PC-3 (cell line): Measurements from ENCODE around the gene TBX15. TPM values are rescaled to one million over a fixed set of nuclear protein-coding genes. Genes with fewer than 3 reads are reported as not detected.

Experiments
- ATAC-seq: fragments of 200-7000 bp; cut with Tn5 transposase; 2 replicates; pipeline ENCODE4 v1.9.1; 2020; ENCODE audit warnings: mild to moderate bottlenecking, moderate library complexity
- Bru-seq: library from RNA; stranded (reverse); fragments of 400-500 nt; gene quantifications from one replicate; lab custom pipeline; 2021; lab: Mats Ljungman, UMichigan
- BruChase-seq, 2 experiments: library from RNA; stranded (reverse); fragments of 400-500 nt; gene quantifications; one replicate each; lab custom pipeline; 2021; lab: Mats Ljungman, UMichigan
- BruUV-seq: library from RNA; stranded (reverse); fragments of 400-500 nt; replicated peaks from 2 replicates; lab custom pipeline; 2021; lab: Mats Ljungman, UMichigan
- CTCF ChIA-PET: fragments of 300-600 bp; sonication (Branson Sonifier 250); formaldehyde crosslinking; loops from one replicate; lab custom pipeline; 2022; ENCODE audit warnings: antibody characterized with exemption; lab: Charles Lee
- POLR2A ChIA-PET: fragments of 300-600 bp; sonication (Branson Sonifier 250); formaldehyde crosslinking; loops from one replicate; lab custom pipeline; 2022; ENCODE audit warnings: antibody characterized with exemption; ENCODE audit not compliant: unreplicated experiment; lab: Charles Lee
- DNase-seq: peaks from one replicate; pipeline ENCODE4 v3.0.0-alpha.2; 2015
- H2AFZ ChIP-seq: fragments of 300-600 bp; sonication (generic); 2 replicates; pipeline ENCODE4 v1.6.0; 2016; ENCODE audit warnings: antibody characterized with exemption, low read length
- H3F3A ChIP-seq: fragments of 300-600 bp; sonication (generic); one replicate; pipeline ENCODE4 v1.6.0; 2017; ENCODE audit warnings: antibody characterized with exemption, low read length, control low read depth, mild to moderate bottlenecking; ENCODE audit not compliant: unreplicated experiment
- H3K27ac ChIP-seq: fragments of 300-600 bp; sonication (generic); 2 replicates; pipeline ENCODE4 v1.5.1; 2016; ENCODE audit warnings: mild to moderate bottlenecking, low read length
- H3K27me3 ChIP-seq: fragments of 300-600 bp; sonication (generic); 2 replicates; pipeline ENCODE4 v1.6.1; 2016; ENCODE audit warnings: low read length, mixed read lengths
- H3K36me3 ChIP-seq: fragments of 300-600 bp; sonication (generic); 2 replicates; pipeline ENCODE4 v1.6.1; 2016; ENCODE audit warnings: low read depth, mixed run types, low read length, mixed read lengths
- H3K4me1 ChIP-seq: fragments of 300-600 bp; sonication (generic); 2 replicates; pipeline ENCODE4 v1.5.1; 2016; ENCODE audit warnings: low read length; ENCODE audit not compliant: insufficient read depth
- H3K4me2 ChIP-seq: fragments of 300-600 bp; sonication (generic); 2 replicates; pipeline ENCODE4 v1.6.0; 2016; ENCODE audit warnings: low read length
- H3K4me3 ChIP-seq: fragments of 300-600 bp; sonication (generic); 2 replicates; pipeline ENCODE4 v1.5.1; 2016; ENCODE audit warnings: mild to moderate bottlenecking, low read length, mixed read lengths
- H3K79me2 ChIP-seq: fragments of 300-600 bp; sonication (generic); 2 replicates; pipeline ENCODE4 v1.6.1; 2017; ENCODE audit warnings: low read length, mixed read lengths
- H3K9ac ChIP-seq: fragments of 300-600 bp; sonication (generic); 2 replicates; pipeline ENCODE4 v1.6.0; 2016; ENCODE audit warnings: mild to moderate bottlenecking, low read length
- H3K9me2 ChIP-seq: fragments of 300-600 bp; sonication (generic); replicated peaks from 2 replicates; pipeline ENCODE4 v1.6.1; 2016; ENCODE audit warnings: mixed run types, low read length, mixed read lengths
- H3K9me3 ChIP-seq: fragments of 300-600 bp; sonication (generic); 2 replicates; pipeline ENCODE4 v1.6.1; 2016; ENCODE audit warnings: low read length, mixed read lengths
- H4K20me1 ChIP-seq: fragments of 300-600 bp; sonication (generic); 2 replicates; pipeline ENCODE4 v1.6.1; 2016; ENCODE audit warnings: low read length, mixed read lengths
- CTCF ChIP-seq: fragments of 300-600 bp; sonication (generic); conservative IDR thresholded peaks from 2 replicates; pipeline ENCODE4 v1.5.1; 2017; ENCODE audit warnings: antibody characterized with exemption, low read depth, mild to moderate bottlenecking, low read length
- EZH2 ChIP-seq: fragments of 300-600 bp; sonication (generic); IDR thresholded peaks from one replicate; pipeline ENCODE4 v1.6.1; 2017; ENCODE audit warnings: antibody characterized with exemption, mild to moderate bottlenecking, low read length; ENCODE audit not compliant: unreplicated experiment
- EZH2phosphoT487 ChIP-seq: fragments of 300-600 bp; sonication (generic); IDR thresholded peaks from 2 replicates; pipeline ENCODE4 v1.6.1; 2018; ENCODE audit warnings: mild to moderate bottlenecking, antibody characterized with exemption, low read length, borderline replicate concordance
- intact Hi-C: fragments of 100-400 bp; cut with micrococcal nuclease; formaldehyde crosslinking; loops from 2 replicates; pipeline ENCODE4 v1.9.0; 2023
- long read RNA-seq: library from polyadenylated mRNA; unstranded; transcript quantifications from one replicate; pipeline ENCODE4 v2.0.0, GENCODE V29; 2021; ENCODE audit not compliant: unreplicated experiment
- total RNA-seq: library from RNA; depleted of rRNA; stranded (reverse); fragments of >200 nt; gene quantifications from 2 replicates; pipeline ENCODE4 v1.2.3, GENCODE V29; 2014; rRNA removed

Gene TBX15
- total RNA-seq (0.58 TPM in 1 of 2 replicates, not detected in the other), Bru-seq, nascent RNA (percentile 21 among the genes with signal in this experiment), BruChase-seq, experiment 1, labeled RNA remaining after a 6-hour chase (percentile 27 among the genes with signal in this experiment), BruChase-seq, experiment 2, labeled RNA remaining after a 2-hour chase (percentile 39 among the genes with signal in this experiment)
- long read RNA-seq = 0 reads

DNA sequence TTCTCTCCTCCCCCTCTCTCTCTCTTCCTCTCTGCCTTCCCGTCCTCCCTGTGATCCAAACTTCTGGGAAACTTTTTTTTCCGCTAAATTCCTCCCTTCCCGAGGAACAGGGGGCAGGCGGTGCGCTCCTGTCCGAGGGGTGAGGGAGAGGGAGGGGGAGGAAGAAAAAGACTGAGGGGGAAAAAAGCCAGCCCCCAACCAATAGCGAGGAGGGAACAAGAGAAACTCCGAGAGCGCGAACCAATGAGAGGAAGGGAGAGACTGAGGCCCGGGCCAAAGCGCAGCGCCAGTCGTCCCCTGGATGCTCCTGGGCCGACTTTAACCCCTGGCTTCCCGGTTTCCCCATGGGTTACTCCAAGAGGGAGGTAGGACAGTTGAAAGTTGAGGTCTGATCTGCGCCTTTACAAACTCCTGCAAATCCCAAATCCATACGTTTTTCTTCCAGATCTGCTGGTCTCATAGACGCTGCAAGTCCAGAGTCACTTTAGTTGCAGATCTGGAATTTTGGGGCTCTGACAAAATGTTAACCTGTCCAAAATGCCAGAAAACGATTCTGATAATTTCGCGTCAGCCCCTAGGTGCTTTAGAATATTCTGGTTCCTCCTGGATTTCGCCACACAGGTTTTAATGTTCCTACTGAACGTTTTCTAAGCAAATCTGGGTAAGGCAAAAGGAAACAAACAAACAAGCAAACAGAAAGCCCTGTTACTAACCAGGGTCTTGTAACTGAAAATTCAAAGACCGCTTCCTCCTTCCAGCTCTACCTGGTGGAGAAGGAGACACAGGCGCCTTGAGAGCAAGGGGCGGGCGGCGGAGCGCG lies at the start of gene TBX15:
TSS of gene TBX15 (minus strand) at position 158 of the 820 bp plus-strand sequence. CDS start 548 bp downstream, outside the sequence.
- Histone ChIP-seq H3K4me3 (no peak within 1 kb of the TSS), H3K4me2 (no peak within 1 kb of the TSS), H3K9ac (no peak within 1 kb of the TSS), H3K27ac (no peak within 1 kb of the TSS), H3K79me2 (no peaks in the 10 kb centered on the region), H3F3A (no peaks in the 10 kb centered on the region), H4K20me1 (no peaks in the 10 kb centered on the region), H3K4me1 (no peaks in the 10 kb centered on the region), H3K9me2 (no peaks in the 10 kb centered on the region), H3K36me3 (no peaks in the 10 kb centered on the region), H3K9me3 (no peaks in the 10 kb centered on the region), H3K27me3 (no peaks in the 10 kb centered on the region), H2AFZ (no peak within 1 kb of the TSS)
- POLR2A ChIA-PET = no interaction called here
- intact Hi-C loops = no loop called here
- CTCF ChIA-PET = no interaction called here
- BruUV-seq = no TSS peak
- TF ChIP-seq CTCF = no peak
- no peak for ATAC-seq
- no peak for DNase-seq

DNA sequence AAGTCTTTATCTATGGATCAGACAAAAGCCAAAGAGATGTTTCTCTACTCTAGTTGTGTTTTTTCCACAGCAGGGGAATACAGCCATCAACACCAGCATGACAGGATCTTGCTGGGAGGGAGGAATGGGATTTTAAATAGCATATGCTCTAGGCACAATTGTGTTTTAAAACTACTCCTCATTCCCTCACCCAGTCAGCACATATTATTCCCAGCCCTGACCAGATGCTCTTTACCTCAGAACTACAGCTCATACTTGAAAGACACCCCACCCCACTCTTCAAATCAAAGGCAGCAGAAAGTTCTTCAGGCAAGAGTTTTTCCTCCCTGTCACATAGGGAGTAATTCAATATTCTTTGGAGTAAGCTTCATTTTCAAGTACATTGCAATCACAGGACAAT lies 46.2 kb upstream of the TBX15 start:
- DNase-seq = no peak
- no peaks in the 10 kb centered on the region for H3K9me3 ChIP-seq
- H3K36me3 ChIP-seq = 0 out of 2 replicates have a peak, but pooled peaks cover 3% of the 10 kb centered on the region
- H3K9ac ChIP-seq = no peak overlapping the region
- intact Hi-C loops = no loop called here
- ChIA-PET CTCF (no interaction called here), POLR2A (no interaction called here)
- H2AFZ ChIP-seq = no peak overlapping the region
- H3K4me3 ChIP-seq = no peak overlapping the region
- no peak for ATAC-seq
- no peaks in the 10 kb centered on the region for H3K4me1 ChIP-seq
- H3F3A ChIP-seq = no peaks in the 10 kb centered on the region
- no peaks in the 10 kb centered on the region for H4K20me1 ChIP-seq
- no peak overlapping the region for H3K4me2 ChIP-seq
- H3K9me2 ChIP-seq = no peaks in the 10 kb centered on the region
- H3K27me3 ChIP-seq = no peaks in the 10 kb centered on the region
- no peaks in the 10 kb centered on the region for H3K79me2 ChIP-seq
- no peak overlapping the region for H3K27ac ChIP-seq
- no peak for TF ChIP-seq EZH2
- TF ChIP-seq CTCF = no peak
- no peak for TF ChIP-seq EZH2phosphoT487
- no TSS peak for BruUV-seq

DNA sequence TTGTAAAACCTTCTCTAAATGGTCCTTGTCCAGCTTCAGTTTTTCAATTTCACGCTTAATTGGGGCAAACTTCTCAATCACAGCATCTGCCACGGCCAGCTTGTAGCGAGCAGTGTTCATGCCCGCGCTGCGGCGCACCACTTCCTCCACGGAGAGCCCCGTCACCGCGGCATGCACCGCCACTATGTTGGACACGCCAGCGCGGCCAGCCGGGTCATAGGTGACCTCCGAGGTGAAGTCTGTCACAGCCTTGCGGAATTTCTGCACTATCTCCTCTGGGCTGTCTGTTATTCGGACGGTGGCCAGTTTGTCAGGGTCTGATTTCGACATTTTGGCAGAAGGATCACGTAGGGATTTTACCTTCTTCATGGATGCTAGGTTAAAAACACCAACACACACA lies 44.8 kb upstream of the TBX15 start:
- Histone ChIP-seq H3K9me3 (no peaks in the 10 kb centered on the region), H3K36me3 (0 out of 2 replicates have a peak, but pooled peaks cover 3% of the 10 kb centered on the region), H3K4me1 (peaks cover 4% of the 10 kb centered on the region), H3K4me3 (no peak overlapping the region), H3K9me2 (no peaks in the 10 kb centered on the region), H3K9ac (no peak overlapping the region), H4K20me1 (no peaks in the 10 kb centered on the region), H3F3A (no peaks in the 10 kb centered on the region), H3K4me2 (no peak overlapping the region), H2AFZ (no peak overlapping the region), H3K79me2 (no peaks in the 10 kb centered on the region), H3K27ac (no peak overlapping the region), H3K27me3 (no peaks in the 10 kb centered on the region)
- POLR2A ChIA-PET = no interaction called here
- TF ChIP-seq EZH2 (no peak), CTCF (no peak), EZH2phosphoT487 (no peak)
- CTCF ChIA-PET = no interaction called here
- DNase-seq (no peak), ATAC-seq (no peak)
- BruUV-seq = no TSS peak
- intact Hi-C loops = no loop called here
